LoVo (cell line): ENCODE data around the gene TACO1.

Experiments
- DNase-seq: peaks from one replicate; pipeline ENCODE4 v3.0.0-alpha.2; 2016; ENCODE audit warnings: low spot score

Gene TACO1

DNA sequence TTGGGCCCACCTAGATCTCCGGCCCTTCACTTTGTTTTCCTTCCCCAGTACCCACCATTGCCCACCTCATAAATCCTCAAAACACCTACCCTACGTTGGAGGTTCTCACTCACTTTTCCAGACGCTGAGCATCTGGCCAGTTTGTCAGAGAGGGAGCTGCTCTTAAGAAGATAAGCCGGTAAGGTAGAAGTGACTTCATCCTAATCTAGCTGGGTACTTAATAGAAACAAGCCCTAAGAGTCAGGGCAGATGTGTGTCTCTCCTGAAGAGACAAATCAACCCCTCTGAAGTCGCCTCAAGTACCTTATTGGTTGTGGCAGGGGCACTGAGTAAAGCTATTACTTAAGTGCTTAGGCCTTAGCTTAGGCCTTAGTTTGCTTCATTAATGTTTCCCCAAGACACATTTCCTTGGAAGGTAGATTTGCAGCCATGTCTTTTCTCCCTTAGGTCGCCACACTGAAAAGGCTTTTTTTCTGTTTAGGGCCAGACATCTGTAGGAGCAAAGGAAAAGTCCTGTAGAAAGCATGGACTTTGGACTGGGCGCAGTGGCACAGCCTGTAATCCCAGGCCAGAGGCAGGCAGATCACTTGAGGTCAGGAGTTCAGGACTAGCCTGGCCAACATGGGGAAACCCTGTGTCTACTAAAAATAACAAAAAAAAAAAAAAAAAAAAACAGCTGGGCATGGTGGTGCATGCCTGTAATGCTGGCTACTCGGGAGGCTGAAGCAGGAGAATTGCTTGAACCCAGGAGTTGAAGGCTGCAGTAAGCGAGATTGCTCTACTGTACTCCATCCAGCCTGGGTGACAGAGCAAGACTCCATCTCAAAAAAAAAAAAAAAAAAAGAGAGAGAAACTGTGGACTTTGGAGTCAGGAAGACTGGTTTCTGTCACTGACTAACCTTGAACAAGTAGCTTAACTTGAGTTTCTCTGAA, 1.0 kb downstream of the TACO1 start:
- DNase-seq: peak; percentile 14

DNA sequence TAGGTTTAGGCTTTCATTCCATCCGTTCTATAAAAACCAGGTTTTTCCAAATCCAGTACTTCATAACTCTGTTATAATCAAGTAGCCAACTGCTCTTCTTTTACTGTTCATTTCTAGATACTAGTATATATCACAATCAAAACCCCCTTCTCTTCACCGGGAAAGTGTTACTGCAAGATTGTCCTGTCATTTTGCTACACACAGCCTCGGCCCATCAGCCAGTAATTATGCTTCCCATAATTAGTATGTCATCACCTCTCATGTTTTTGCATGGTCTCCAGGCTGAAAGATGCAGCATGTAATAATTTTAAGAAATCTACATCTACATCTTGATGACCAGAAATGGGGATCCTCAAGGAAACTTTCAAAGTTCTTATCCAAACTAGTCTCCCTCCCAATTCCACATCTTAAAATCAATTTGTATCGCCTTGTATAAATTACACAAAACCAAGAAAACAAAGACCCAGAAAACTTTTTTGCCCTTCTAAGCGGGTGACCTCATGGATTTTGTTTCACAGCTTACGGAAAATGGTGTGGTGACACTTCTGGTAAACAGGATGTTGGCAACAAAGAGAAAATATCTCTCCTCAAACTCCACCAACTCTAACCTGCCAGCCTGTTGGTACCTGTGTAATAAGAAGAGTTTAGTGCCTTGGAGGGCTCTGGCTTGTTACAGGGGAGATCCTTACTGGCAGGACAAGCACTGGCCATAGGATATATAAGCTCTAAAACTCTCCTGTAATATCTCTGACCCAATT, 9.3 kb downstream of the TACO1 start:
- DNase-seq: no peak

DNA sequence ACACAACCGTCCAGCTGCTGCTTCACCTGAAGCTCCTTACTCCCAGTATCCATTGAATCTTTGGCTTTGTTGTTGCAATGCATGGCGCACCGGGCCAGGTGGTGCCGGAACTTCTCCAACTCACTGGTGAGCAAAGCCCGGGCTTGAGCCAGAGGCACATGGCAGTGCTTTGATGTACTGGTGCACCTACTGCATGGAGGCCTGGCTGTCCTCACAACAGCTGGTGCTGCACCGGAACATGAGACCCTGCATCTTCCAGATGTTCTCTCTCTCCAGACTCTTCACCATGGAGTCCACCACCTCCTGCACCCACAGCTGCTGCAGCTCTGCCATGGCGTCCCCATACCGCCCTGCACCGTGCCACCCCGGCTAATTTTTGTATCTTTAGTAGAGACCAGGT, 10.2 kb downstream of the TACO1 start:
- DNase-seq: no peak

DNA sequence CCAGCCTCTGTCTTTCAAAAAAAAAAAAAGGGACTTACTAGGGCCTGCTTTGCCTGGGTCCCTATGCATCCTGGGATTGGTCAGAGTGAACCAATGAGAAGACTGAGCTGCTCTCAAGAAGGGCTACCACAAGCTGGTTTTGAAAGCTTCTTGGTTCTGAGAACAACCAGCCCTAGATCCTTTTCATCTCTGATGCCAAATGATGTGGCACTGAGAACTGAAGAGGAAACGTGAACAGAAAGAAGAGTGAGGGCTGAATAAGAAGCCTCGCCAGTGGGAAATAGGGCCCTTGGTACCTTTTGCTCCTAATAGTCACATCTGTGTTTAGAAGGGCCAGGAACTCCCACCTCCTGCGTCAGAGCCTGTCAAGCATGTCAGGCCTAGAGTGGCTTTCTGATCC, 10.7 kb downstream of the TACO1 start:
- DNase-seq: no peak

DNA sequence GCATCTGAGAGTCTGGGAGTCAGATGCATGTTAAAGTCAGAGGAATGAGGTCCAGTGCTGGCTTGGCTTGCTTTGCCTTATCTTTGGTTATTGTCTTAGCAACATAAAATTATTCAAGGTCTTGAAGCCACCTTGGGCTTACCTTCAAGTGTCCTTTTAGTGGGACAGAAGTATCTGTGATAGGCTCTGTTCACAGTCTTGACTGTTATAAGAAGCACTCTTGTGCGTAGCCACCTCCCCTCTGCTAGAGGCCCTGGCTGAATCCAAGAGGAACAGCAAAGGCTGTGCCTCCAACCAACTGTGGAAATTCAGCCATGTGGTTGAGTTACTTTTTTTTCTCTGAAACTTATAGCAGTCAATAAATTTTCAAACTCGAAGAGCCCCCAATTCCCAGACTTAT, 13.0 kb downstream of the TACO1 start:
- DNase-seq: no peak

DNA sequence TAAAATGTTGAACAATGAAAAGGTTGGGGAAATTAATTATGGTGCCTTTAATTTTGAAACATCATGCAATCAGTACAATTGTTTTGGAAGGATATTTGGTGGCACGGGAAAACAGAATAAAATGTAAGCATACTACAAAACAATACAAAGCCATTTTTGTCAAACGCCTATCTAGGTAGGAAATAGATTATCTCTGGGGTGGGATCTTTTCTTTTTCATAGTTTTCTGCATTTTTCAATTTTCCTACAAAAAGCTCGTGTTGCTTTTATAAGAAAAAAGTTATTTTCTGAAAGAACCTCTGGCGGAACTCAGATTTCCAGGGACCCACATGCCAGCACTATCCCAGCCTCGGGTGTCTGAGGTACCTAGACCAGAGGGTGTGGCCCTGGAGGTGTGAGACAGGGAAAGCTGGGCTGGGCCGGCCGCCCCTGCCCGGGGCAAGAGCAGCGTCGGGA, 20.6 kb downstream of the TACO1 start:
- no peak for DNase-seq

DNA sequence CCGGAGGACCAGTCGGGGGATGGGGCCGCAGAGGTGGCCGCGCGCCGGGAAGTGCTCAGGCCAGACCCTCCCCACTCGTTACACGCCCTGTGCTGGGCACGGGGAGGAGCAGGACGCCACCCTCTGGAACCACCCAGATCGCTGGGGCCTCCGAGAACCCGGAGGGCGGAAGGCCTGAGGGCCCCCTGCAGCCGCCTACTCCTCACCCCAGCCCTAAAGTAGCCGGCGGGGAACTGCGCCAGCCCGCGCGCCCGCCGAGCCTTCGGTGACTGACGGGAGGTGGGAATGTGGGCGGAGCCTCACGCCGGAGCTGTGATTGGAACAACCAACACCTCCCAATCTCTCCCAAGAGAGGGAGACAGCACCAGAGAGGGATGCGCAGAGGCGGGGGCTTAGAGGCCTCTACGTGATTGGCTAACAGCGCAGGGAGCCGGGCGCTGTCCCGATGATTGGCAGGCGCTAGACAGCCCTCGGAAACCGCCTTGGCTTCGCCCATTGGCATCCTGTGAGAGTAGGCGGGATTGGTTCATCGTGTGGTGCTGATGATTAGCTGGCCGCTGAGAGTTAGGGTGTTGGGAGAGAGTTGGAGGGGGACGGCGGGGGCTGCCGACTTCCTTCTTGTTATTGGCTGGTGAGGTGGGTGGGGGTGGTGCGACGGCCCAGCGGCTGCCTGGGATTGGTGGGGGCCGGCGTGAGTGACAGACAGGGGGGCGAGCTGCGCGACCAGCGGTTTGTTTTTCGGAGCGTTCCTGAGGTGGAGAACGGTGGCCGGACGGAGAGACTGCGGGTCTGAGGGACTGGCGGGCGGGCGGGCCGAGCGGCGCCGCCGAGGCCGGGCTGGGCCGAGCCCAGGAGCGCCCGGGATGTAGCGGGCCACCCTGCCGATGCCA, 21.2 kb downstream of the TACO1 start, which contains the start of gene MAP3K3:
Gene MAP3K3, plus strand, starts transcription at position 734 of the 890 bp plus-strand sequence. CDS start 343 bp downstream, outside the sequence.
- peak; percentile 99 for DNase-seq

DNA sequence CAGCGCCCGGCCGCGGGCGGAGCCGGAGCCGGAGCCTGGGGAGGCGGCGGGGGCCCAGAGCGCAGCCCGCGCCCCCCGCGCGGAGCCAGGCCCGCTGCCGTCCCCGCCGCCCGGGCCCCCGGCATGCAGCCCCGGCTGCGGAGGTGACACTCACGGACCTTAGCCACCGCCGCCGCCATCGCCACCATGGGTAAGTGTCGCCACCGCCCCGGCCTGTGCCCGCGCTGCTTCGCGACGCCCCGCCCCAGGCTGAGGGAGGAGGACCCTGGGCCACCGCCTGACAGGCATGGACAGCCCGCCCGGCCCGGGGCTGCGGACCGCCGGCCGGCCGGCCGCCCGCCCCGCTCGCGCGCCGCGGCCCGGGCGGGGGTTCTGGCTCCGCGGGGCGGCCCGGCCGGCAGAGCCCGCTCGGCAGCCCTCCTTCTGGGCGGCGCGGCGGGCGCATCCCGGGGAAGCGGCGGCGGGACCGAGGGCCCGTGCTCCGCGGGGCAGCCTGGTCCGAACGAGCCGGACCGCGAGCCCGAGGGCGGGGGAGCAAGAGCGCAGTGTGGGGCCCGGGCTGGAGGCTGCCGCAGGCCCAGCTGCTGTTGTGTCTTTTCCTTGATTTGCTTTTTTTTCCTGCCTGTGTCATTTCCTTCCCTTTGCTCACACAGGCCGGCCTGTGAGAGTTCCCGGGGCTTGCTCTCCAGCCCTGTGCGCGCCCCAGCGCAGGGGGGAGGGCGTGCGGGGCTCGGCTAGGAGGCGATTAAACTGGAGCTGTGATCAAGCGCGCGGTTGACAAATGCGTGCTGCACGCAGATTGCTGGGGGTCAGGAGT, 22.1 kb downstream of the TACO1 start:
- DNase-seq: peak; percentile 64

DNA sequence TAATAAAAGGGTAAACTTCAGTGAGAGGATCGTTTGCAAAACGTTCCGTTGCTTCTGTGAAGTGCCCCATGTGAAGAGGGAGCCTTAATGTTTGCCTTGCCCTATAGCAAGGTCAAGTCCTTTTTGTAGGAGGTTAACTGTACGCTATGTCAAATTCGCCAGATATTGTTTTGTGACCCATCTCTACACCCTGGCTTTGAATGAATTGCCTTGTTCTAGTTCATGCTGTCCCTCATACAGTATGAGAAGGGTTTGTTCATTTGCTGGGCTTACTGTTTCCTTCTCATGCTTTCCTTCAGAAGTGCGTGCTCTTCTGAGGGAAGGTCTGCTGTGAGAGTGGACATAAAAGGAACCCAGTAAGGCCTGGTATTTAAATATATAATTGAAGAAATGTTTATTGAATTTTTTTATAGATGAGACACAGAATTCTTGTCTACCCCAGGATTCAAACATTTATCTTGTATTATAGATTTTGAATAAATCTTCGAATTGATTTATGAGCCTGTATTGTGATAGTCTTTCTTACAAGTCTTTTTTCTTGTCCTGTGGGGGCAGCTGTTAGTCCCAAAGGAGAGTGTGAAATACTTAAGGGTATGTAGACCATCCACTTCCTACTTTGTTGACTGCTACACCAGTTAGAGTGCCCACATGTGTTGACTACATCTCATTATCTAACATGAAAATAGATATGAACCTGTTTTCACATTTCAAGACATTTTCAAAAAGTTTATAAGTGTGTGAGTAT, 23.3 kb downstream of the TACO1 start:
- no peak for DNase-seq

DNA sequence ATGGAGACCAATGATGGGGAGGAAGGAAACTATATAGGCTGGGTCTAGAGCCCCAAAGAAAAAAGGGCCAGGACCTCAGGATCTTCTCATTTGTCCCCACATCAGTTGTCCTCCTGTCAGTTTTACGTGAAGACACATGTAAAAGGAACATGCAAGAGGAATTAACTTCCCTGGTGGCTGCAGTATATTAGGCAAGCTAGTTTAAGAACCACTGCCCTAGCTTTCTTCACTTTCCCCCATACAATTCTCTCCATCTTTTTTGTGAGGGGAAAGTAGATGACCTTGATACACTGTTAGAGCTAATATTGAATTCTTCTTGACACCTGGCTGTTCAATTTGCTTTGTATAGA, 23.8 kb downstream of the TACO1 start:
- DNase-seq: no peak

DNA sequence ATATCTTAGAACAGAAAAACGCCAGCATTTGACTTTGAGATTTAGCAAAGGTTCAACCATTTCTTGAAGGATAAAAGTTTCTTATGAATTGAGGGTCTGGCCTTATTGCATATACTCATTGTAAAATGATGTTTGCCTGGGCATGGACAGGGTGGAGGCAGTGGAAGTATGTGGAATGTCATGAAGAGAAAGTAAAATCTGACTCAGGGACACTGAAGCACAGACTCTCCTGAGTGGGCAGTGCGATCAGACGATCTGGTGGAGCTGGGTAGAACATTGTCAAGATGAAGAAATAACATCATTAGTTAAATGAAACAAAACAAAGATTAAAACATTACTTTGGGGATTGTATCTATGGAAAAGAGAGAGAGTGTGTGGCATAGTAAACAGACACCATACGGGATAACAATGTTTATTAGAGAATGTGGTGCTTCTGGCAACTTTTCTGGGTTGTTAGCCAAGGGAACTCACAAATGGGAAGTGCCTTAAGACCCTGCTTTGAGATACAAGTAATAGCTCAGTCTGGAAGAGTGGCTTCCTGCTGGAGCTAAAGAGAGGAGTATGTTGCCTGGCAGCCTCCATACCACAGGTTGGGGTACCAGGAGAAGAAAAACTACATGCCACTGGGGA, 26.0 kb downstream of the TACO1 start:
- DNase-seq: no peak

DNA sequence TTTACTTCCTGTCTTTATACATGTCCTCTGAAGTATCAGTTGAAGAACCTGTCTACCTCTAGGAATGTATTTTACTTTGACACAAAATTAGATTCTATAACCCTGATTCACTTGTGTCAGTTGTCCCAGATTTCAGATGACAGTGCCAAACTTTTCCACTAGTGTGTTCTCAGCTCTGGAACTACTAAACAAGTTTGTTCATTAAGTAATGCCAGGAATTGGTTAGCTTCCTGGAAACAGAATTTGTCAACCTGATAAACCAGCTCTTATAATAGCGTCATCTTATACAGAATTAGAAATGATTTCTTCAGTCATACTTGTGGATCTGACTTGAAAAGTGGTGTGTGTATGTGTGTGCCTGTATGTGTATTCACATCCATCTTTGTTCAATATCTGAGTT, 28.9 kb downstream of the TACO1 start:
- no peak for DNase-seq

DNA sequence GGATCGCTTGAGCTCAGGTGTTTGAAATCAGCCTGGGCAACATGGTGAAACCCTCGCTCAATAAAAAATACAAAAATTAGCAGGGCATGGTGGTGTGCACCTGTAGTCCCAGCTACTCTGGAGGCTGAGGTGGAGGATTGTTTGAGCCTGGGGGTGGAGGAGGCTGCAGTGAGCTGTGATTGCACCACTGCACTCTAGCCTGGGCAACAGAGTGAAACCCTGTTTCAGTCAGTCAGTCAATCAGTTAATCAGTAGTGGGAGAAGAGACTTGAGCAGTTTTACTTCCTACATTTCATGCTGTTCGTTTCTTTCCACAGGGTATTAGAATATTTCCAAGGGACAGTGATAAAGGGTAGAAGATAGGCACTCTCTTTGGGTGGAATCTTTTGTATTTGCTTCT, 30.4 kb downstream of the TACO1 start:
- DNase-seq: no peak

DNA sequence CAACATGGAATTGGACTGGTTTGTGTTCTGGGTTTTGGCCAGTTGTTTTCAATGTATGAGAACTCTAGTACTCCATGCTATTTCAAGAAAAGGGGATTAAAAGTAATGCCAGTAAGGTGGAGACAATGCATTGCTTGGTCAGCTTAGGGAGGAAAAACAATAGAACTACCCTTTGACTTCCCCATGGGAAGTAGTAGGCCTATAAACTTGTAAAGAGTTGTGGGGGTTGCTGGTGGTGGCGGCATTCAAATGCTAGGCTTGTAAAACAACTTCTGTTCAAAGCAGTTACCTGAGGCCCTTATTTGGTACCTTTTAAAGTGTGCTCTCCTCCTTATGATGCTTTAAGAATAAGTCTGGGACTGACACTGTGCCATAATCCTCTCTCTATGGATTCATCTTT, 30.9 kb downstream of the TACO1 start:
- no peak for DNase-seq

DNA sequence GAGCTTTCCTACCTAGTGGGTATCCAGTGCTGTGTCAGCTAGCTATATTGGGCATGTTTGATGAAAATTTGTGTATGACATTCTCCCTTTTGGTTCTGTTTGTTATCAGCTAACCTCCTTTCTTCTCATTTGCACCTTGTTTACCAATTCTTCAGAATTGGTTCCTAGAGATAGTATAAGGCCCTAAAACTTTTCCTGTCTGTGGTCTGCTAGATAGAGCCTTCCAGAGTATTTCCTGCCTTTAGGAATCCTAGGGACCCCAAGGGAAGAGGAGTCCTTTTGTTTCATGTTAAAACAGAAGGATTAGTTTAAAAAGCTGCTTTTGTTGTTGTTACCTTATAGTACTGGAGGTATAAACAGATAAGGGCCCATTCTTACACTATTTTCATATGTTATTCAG, 33.0 kb downstream of the TACO1 start:
- no peak for DNase-seq

DNA sequence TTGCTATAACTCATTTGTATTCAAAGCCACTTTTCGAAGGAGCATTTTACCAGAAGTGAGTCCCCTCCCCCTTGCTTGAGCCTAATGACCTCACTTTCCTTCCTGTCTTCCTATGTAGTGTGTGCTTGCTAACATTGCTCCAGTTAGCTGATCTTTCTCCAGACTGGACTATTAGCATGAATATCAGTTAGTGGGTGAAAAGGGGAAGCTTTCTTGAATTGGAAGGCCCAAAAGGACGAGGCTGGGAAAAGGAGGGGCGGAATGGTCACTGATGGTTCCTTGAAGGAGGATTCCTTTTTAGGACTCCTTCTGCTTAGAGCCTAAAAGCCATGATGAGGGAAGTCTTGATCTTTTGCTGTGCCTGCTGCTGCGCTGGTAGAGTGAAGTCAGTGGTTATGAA, 33.5 kb downstream of the TACO1 start:
- DNase-seq: no peak

DNA sequence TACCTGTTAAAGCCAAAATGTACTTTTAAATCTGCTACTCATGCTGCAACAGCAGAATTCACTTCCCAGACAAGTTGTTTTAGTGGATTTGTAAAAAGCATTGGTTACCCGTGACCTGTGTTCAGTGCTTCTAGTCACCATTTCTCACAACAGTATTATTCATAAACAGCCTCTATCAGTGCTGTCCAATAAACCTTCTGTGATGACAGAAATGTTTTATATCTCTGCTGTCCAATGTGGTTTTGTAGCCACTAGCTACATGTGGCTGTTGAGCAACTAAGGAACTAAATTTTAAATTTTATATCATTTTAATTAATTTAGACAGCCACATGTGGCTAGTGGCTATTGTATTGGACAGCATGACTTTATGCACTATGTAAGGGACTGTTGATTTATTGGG, 34.1 kb downstream of the TACO1 start:
- no peak for DNase-seq

DNA sequence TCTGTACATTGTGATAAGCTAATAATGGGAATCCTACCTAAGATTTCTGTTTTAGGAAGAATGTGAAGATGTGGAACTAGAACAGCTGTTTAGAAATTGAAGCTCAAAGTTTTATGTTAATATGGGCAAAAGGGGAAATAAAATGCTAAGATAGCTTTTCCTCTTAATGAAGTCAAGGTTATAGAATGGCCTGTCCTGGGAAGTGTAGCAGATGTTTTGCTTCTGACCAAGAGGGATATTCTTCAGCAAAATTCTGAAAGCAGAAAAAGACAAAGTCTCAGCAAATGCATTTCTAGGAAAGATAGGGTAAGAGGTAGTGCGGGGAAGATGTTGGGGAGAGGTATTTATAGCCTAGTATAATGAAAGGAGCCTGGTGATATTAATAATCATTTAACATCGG, 34.6 kb downstream of the TACO1 start:
- no peak for DNase-seq

DNA sequence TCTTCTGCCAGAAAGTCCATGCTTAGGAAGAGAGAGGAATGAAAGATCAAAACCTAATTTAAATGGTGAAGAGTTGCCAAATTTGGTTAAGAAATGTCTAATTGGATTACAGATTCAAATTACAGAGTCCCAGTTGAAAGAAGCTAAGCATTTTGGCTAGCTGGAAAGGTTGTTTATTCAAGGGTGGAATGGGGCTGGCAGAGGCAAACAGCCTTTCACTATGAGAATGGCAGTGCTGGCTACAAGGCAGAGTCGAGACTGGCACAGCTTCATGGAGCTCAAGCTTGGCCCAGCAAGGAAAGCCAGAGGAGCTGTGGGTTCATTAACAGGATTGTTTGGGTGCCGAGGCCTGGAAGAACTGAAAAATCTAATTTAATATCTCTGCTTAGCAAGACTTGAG, 35.1 kb downstream of the TACO1 start:
- no peak for DNase-seq

DNA sequence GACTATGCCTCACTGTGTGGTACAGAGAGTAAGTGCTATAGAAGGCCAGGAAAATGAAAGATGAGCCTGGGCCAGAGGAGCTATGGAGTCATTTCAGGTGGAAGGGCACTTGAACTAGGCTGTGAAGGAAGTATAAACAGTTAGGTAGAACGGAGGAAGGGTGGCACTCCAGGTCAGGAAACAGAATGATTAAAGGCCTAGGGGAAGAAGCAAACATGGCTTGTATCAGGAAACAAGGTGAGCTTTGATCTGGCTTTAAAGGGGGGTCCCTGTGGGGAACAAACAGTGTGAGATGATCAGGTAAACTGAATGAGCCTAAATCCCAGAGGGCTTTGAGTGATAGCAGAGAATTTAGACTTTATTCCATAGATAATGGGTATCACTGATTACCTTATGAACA, 38.4 kb downstream of the TACO1 start:
- no peak for DNase-seq
